Karpas-422 (cell line): Measurements from ENCODE around the gene PDPK1. TPM values are rescaled to one million over a fixed set of nuclear protein-coding genes. Genes with fewer than 3 reads are reported as not detected.
"Not testable (repeated sequence)": the region's sequence is repeated elsewhere in the genome, so short reads cannot be mapped to it uniquely, and the experiment has no call there.

Experiments
- DNase-seq: peaks from one replicate; pipeline ENCODE4 v3.0.0-alpha.2; 2015
- H2AFZ ChIP-seq: fragments of 200-600 bp; sonication (generic); 2 replicates; pipeline ENCODE4 v1.6.1; 2014; ENCODE audit warnings: antibody characterized with exemption, low read length, mixed read lengths
- H3K27ac ChIP-seq: fragments of 200-600 bp; sonication (generic); 2 replicates; pipeline ENCODE4 v1.5.1; 2014; ENCODE audit warnings: mild to moderate bottlenecking, low read length, moderate library complexity
- H3K27me3 ChIP-seq: fragments of 200-600 bp; sonication (generic); 2 replicates; pipeline ENCODE4 v1.6.1; 2014; ENCODE audit warnings: low read length, mixed read lengths
- H3K36me3 ChIP-seq: fragments of 200-600 bp; sonication (generic); 2 replicates; pipeline ENCODE4 v1.6.1; 2014; ENCODE audit warnings: low read length, mixed read lengths; ENCODE audit not compliant: insufficient read depth
- H3K4me1 ChIP-seq: fragments of 200-600 bp; sonication (generic); 2 replicates; pipeline ENCODE4 v1.6.1; 2014; ENCODE audit warnings: mild to moderate bottlenecking, low read length, mixed read lengths
- H3K4me2 ChIP-seq: fragments of 200-600 bp; sonication (generic); 2 replicates; pipeline ENCODE4 v1.6.1; 2014; ENCODE audit warnings: low read length, low read depth, mild to moderate bottlenecking; ENCODE audit not compliant: poor library complexity, severe bottlenecking
- H3K4me3 ChIP-seq: fragments of 200-600 bp; sonication (generic); 2 replicates; pipeline ENCODE4 v1.5.1; 2014; ENCODE audit warnings: mild to moderate bottlenecking, antibody characterized with exemption, low read length, mixed read lengths
- H3K79me2 ChIP-seq: fragments of 200-600 bp; sonication (generic); 2 replicates; pipeline ENCODE4 v1.6.1; 2014; ENCODE audit warnings: mild to moderate bottlenecking, low read length, mixed read lengths
- H3K9ac ChIP-seq: fragments of 200-600 bp; sonication (generic); 2 replicates; pipeline ENCODE4 v1.6.0; 2014; ENCODE audit warnings: low read length
- H3K9me2 ChIP-seq: fragments of 200-600 bp; sonication (generic), shearing (Covaris generic); replicated peaks from 2 replicates; pipeline ENCODE4 v1.6.0; 2014; ENCODE audit warnings: mild to moderate bottlenecking, low read length, moderate library complexity; ENCODE audit not compliant: insufficient read depth
- H3K9me3 ChIP-seq: fragments of 300-700, 200-600 bp; sonication (generic); 2 replicates; pipeline ENCODE4 v1.6.1; 2014; ENCODE audit warnings: low read length, mixed read lengths
- H4K20me1 ChIP-seq: fragments of 200-600 bp; sonication (generic); 2 replicates; pipeline ENCODE4 v1.6.1; 2014; ENCODE audit warnings: mild to moderate bottlenecking, antibody characterized with exemption, low read length, low read depth; ENCODE audit not compliant: insufficient read depth
- total RNA-seq: library from RNA; depleted of rRNA; stranded (reverse); fragments of >200 nt; shearing (Covaris generic); gene quantifications from 2 replicates; pipeline ENCODE4 v1.2.3, GENCODE V29; 2014; ENCODE audit warnings: low replicate concordance

Gene PDPK1
- total RNA-seq, 1 experiment from 2014 or later: 49.5 TPM

- not testable (repeated sequence) for H4K20me1 ChIP-seq, H3K36me3 ChIP-seq, H3K27ac ChIP-seq, H3K27me3 ChIP-seq, H3K9me2 ChIP-seq, DNase-seq, H3K9ac ChIP-seq, H3K9me3 ChIP-seq, H3K4me2 ChIP-seq, H3K4me3 ChIP-seq, H2AFZ ChIP-seq
- peaks cover 13% of the 10 kb centered on the region for H3K4me1 ChIP-seq
- H3K79me2 ChIP-seq: peaks cover 21% of the 10 kb centered on the region
These were observed 63.6 kb downstream of the PDPK1 start for GRCh38 chr16:2601301-2602025.

- H3K79me2 ChIP-seq: peaks cover 21% of the 10 kb centered on the region
- H4K20me1 ChIP-seq, H2AFZ ChIP-seq, H3K27ac ChIP-seq, H3K36me3 ChIP-seq, H3K4me2 ChIP-seq, DNase-seq, H3K9ac ChIP-seq, H3K9me3 ChIP-seq, H3K27me3 ChIP-seq, H3K9me2 ChIP-seq: not testable (repeated sequence)
- H3K4me3 ChIP-seq: peak overlapping the region; percentile 100; the same call in 1 of the 2 replicates
- peaks cover 13% of the 10 kb centered on the region for H3K4me1 ChIP-seq
These were observed 64.4 kb downstream of the PDPK1 start for GRCh38 chr16:2602175-2602574.

GRCh38 chr16:2603165-2604015 is 65.6 kb downstream of the PDPK1 start:
- peaks cover 13% of the 10 kb centered on the region for H3K4me1 ChIP-seq
- H3K4me3 ChIP-seq: peak overlapping the region; percentile 100
- no peaks in the 10 kb centered on the region for H3K9me3 ChIP-seq
- H3K27ac ChIP-seq: peak overlapping the region; percentile 59
- no peaks in the 10 kb centered on the region for H3K36me3 ChIP-seq
- H3K27me3 ChIP-seq: no peaks in the 10 kb centered on the region
- peak overlapping the region; percentile 95 for H3K4me2 ChIP-seq
- DNase-seq: peak; percentile 99
- H3K9me2 ChIP-seq: no peaks in the 10 kb centered on the region
- peak overlapping the region; percentile 43 for H2AFZ ChIP-seq
- H3K9ac ChIP-seq: peak overlapping the region; percentile 98
- no peaks in the 10 kb centered on the region for H4K20me1 ChIP-seq
- peaks cover 30% of the 10 kb centered on the region for H3K79me2 ChIP-seq

GRCh38 chr16:2604016-2604369 is 66.2 kb downstream of the PDPK1 start:
- H3K9me2 ChIP-seq, H3K27ac ChIP-seq, H4K20me1 ChIP-seq, H2AFZ ChIP-seq, H3K27me3 ChIP-seq, H3K9me3 ChIP-seq, H3K36me3 ChIP-seq: not testable (repeated sequence)
- Histone ChIP-seq H3K9ac (peak overlapping the region; percentile 98), H3K4me2 (peak overlapping the region; percentile 95), H3K4me3 (peak overlapping the region; percentile 100), H3K79me2 (peaks cover 30% of the 10 kb centered on the region), H3K4me1 (peaks cover 13% of the 10 kb centered on the region)
- DNase-seq: peak; percentile 54

- H3K4me2 ChIP-seq, H3K9me2 ChIP-seq, H3K9me3 ChIP-seq, DNase-seq, H3K36me3 ChIP-seq, H2AFZ ChIP-seq, H3K4me3 ChIP-seq, H3K27me3 ChIP-seq, H4K20me1 ChIP-seq, H3K9ac ChIP-seq, H3K27ac ChIP-seq: not testable (repeated sequence)
- H3K79me2 ChIP-seq: peaks cover 39% of the 10 kb centered on the region
- H3K4me1 ChIP-seq: peaks cover 13% of the 10 kb centered on the region
These were observed 69.0 kb downstream of the PDPK1 start for GRCh38 chr16:2606820-2607219.

GRCh38 chr16:2609345-2609744 is 71.5 kb downstream of the PDPK1 start:
- H3K9me3 ChIP-seq, H4K20me1 ChIP-seq, H3K27ac ChIP-seq, H3K36me3 ChIP-seq, H3K27me3 ChIP-seq, H3K9ac ChIP-seq, H3K4me1 ChIP-seq, H3K9me2 ChIP-seq, H3K4me3 ChIP-seq, H2AFZ ChIP-seq, DNase-seq, H3K4me2 ChIP-seq: not testable (repeated sequence)
- H3K79me2 ChIP-seq: peaks cover 30% of the 10 kb centered on the region

- Histone ChIP-seq H3K9me2 (no peaks in the 10 kb centered on the region), H3K9ac (no peak overlapping the region), H3K4me1 (peaks cover 6% of the 10 kb centered on the region), H3K4me3 (no peak overlapping the region), H3K4me2 (no peak overlapping the region), H3K79me2 (peaks cover 26% of the 10 kb centered on the region), H3K9me3 (no peaks in the 10 kb centered on the region), H4K20me1 (no peaks in the 10 kb centered on the region), H3K36me3 (no peaks in the 10 kb centered on the region), H2AFZ (no peak overlapping the region), H3K27ac (no peak overlapping the region), H3K27me3 (no peaks in the 10 kb centered on the region)
- DNase-seq: no peak
These were observed 72.1 kb downstream of the PDPK1 start for GRCh38 chr16:2609827-2610470.
